Activated CD8-positive, alpha-beta T cell treated with anti-CD3 and anti-CD28 coated beads for 36 hours (primary cell): ENCODE results near the gene ESYT2. TPM values are rescaled to one million over a fixed set of nuclear protein-coding genes. Genes with fewer than 3 reads are reported as not detected.

Experiments
- ATAC-seq: fragments of 200-7000 bp; cut with Tn5 transposase; one replicate; pipeline ENCODE4 v1.10.0; 2021; ENCODE audit warnings: mild to moderate bottlenecking, moderate library complexity
- CTCF ChIA-PET: fragments of 350-600 bp; sonication (Branson Sonifier 250); formaldehyde crosslinking; loops from one replicate; lab custom pipeline; 2021; ENCODE audit warnings: antibody characterized with exemption; lab: Charles Lee
- POLR2A ChIA-PET: fragments of 350-600 bp; sonication (Branson Sonifier 250); formaldehyde crosslinking; loops from one replicate; lab custom pipeline; 2021; ENCODE audit warnings: antibody characterized with exemption; lab: Charles Lee
- DNase-seq: peaks from one replicate; pipeline ENCODE4 v3.0.0-alpha.2; 2020
- H3K27ac Mint-ChIP-seq: one replicate; pipeline ENCODE4 v1.8.0; 2021; ENCODE audit warnings: mild to moderate bottlenecking, mixed read lengths
- H3K27me3 Mint-ChIP-seq: one replicate; pipeline ENCODE4 v1.8.0; 2021; ENCODE audit warnings: mixed read lengths
- H3K36me3 Mint-ChIP-seq: one replicate; pipeline ENCODE4 v1.8.0; 2021; ENCODE audit warnings: low read depth, mixed read lengths
- H3K4me1 Mint-ChIP-seq: one replicate; pipeline ENCODE4 v1.8.0; 2021; ENCODE audit warnings: low read depth, mixed read lengths
- H3K4me3 Mint-ChIP-seq: one replicate; pipeline ENCODE4 v1.8.0; 2021; ENCODE audit warnings: mild to moderate bottlenecking, moderate library complexity, mixed read lengths
- H3K9me3 Mint-ChIP-seq: one replicate; pipeline ENCODE4 v1.8.0; 2021; ENCODE audit warnings: mixed read lengths
- intact Hi-C: fragments of 100-400 bp; cut with micrococcal nuclease; formaldehyde crosslinking; loops from one replicate; pipeline ENCODE4 v1.10.0; 2022
- total RNA-seq, 2 experiments: library from RNA; stranded (reverse); gene quantifications; one replicate each; pipeline ENCODE4 v1.2.3, GENCODE V29; 2021
- TF ChIP-seq, protein P1 (sequence below): fragments of 200-600 bp; IDR thresholded peaks from one replicate; pipeline ENCODE4 v1.8.0; 2022; ENCODE audit warnings: antibody characterized with exemption, mild to moderate bottlenecking

ESYT2 gene
- total RNA-seq, 2 experiments from 2014 or later = 55.5 to 56.6 TPM

DNA sequence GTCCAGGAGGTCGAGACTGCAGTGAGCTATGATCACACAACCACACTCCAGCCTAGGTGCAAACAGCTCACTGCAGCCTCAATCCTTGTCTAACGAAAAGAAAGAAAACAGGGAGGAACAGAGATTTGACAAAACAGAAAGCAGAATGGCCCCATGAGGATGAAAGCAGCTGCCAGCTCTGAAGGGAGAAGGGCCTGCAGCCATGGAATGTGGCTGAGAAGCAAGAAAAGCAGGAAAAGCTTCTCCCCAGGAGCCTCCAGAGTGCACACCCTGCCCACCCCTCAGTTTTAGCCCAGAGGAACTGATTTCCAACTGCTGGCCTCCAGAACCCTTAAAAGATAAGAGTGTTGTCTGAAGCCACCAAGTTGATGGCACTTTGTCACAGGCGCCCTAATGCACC, 13.0 kb downstream of the ESYT2 start:
- Mint-ChIP-seq H3K4me1 (peaks cover 98% of the 10 kb centered on the region), H3K27ac (peak overlapping the region; percentile 98), H3K27me3 (no peaks in the 10 kb centered on the region), H3K9me3 (no peaks in the 10 kb centered on the region), H3K4me3 (no peak overlapping the region), H3K36me3 (peaks cover 30% of the 10 kb centered on the region)
- TF ChIP-seq, protein P1, sequence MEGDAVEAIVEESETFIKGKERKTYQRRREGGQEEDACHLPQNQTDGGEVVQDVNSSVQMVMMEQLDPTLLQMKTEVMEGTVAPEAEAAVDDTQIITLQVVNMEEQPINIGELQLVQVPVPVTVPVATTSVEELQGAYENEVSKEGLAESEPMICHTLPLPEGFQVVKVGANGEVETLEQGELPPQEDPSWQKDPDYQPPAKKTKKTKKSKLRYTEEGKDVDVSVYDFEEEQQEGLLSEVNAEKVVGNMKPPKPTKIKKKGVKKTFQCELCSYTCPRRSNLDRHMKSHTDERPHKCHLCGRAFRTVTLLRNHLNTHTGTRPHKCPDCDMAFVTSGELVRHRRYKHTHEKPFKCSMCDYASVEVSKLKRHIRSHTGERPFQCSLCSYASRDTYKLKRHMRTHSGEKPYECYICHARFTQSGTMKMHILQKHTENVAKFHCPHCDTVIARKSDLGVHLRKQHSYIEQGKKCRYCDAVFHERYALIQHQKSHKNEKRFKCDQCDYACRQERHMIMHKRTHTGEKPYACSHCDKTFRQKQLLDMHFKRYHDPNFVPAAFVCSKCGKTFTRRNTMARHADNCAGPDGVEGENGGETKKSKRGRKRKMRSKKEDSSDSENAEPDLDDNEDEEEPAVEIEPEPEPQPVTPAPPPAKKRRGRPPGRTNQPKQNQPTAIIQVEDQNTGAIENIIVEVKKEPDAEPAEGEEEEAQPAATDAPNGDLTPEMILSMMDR = no peak
- no peak for ATAC-seq
- intact Hi-C loops = loop anchor here (5.0 kb wide), 1 partner anchor 114 kb away; the partner anchor contains the start of gene NCAPG2
- ChIA-PET CTCF (no interaction called here), POLR2A (interaction anchor here (0.6 to 2.1 kb wide), 3 partner anchors 8 to 254 kb away, joined by 3 to 11 read pairs (median 3); no protein-coding TSS in a partner anchor)
- no peak for DNase-seq

DNA sequence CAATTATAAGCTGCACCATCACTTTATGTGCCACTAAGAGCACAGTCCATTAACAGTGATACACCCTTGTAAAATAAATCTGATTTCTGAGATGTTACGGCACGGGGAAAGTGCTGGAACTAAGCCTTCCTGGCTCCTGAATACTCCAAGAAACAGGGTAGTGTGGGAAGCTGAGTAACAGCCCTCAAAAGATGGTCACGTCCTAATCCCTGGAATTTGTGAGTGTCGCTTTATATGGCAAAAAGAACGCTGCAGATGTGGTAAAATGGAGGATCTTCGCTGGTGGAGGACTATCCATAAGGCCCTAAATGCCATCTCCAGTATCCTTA, 13.5 kb downstream of the ESYT2 start:
- Mint-ChIP-seq H3K9me3 (no peaks in the 10 kb centered on the region), H3K4me3 (peak overlapping the region; percentile 46), H3K4me1 (peaks cover 97% of the 10 kb centered on the region), H3K36me3 (peaks cover 34% of the 10 kb centered on the region), H3K27me3 (no peaks in the 10 kb centered on the region), H3K27ac (peak overlapping the region; percentile 98)
- TF ChIP-seq, protein P1 = no peak
- no peak for ATAC-seq
- POLR2A ChIA-PET = interaction anchor here (1.2 to 2.1 kb wide), 2 partner anchors 8 to 14 kb away, joined by 3 to 11 read pairs; no protein-coding TSS in a partner anchor
- CTCF ChIA-PET = interaction anchor here (1.8 kb wide), 1 partner anchor 11 kb away, joined by 3 read pairs; no protein-coding TSS in a partner anchor
- no peak for DNase-seq
- intact Hi-C loops = loop anchor here (5.0 kb wide), 1 partner anchor 113 kb away; the partner anchor contains the start of gene NCAPG2

DNA sequence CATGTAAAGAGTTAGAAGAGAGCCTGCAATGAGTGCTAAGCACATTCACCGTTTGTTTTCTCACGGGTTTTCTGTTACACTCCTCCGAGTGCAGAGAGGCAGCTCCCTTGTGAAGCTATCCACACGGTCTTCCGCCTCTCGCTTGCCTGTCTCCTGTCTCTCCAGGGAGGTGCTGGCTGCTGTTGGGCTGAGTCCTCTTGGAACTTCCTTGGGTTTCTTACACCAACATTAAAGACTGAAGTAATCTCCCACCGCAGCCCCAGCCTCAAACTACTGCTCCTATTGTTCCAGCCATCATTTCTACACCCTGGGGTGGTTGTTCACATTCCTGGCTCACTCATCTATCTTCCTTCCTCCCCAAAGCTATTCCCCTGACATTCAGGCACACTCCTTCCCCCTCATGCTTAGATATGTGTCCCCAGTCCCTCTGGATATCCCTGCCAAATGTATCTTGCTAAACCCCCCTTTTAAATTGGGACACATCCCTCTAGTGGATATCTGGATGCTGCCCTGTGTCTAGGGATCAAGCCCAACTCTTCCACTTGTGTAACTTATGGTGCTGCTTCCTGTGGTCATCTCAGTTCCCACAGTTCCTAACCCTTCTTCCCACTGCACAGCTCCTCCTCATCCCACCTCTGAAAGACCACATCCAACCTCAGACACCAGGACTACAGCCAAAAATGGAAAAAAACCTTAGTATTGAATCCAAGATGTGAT, 14.1 kb downstream of the ESYT2 start:
- ChIA-PET POLR2A (interaction anchor here (0.9 to 2.1 kb wide), 3 partner anchors 9 to 15 kb away, joined by 3 to 11 read pairs (median 3); partner anchors contain the start of gene ESYT2), CTCF (interaction anchor here (0.7 to 1.8 kb wide), 3 partner anchors 9 to 32 kb away, joined by 3 read pairs; no protein-coding TSS in a partner anchor)
- Mint-ChIP-seq H3K4me1 (peaks cover 97% of the 10 kb centered on the region), H3K36me3 (peaks cover 39% of the 10 kb centered on the region), H3K27me3 (no peaks in the 10 kb centered on the region), H3K4me3 (peak overlapping the region; percentile 46), H3K9me3 (no peaks in the 10 kb centered on the region), H3K27ac (peak overlapping the region; percentile 98)
- DNase-seq = no peak
- TF ChIP-seq, protein P1 = no peak
- intact Hi-C loops = loop anchor here (5.0 kb wide), 1 partner anchor 113 kb away; the partner anchor contains the start of gene NCAPG2
- no peak for ATAC-seq

DNA sequence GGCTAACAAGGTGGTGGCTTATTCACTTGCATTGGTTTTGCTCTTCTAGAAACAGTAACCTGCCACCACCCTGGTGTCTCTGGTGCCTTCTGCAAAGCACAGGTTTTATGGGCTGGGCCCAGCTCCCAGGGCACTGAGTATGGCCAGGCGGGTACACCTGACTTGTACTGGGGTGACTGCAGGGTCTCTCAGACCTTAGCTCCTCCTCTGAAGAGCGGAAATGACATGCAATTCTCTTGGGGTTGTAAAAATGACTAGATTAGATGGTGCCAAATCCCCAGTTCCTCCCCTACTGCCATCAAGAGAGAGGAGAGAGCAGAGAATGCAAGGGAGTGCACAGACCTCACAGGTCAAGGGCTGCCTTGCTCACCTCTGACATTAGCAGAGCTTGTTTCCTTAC, 14.7 kb downstream of the ESYT2 start:
- ATAC-seq (peak; percentile 59), DNase-seq (peak; percentile 69)
- peaks cover 97% of the 10 kb centered on the region for H3K4me1 Mint-ChIP-seq
- POLR2A ChIA-PET = interaction anchor here (0.9 to 2.1 kb wide), 2 partner anchors 9 to 14 kb away, joined by 3 to 11 read pairs; partner anchors contain the start of gene ESYT2
- H3K27me3 Mint-ChIP-seq = no peaks in the 10 kb centered on the region
- peaks cover 45% of the 10 kb centered on the region for H3K36me3 Mint-ChIP-seq
- CTCF ChIA-PET = interaction anchor here (0.7 to 1.8 kb wide), 3 partner anchors 10 to 32 kb away, joined by 3 read pairs; no protein-coding TSS in a partner anchor
- H3K4me3 Mint-ChIP-seq = peak overlapping the region; percentile 46
- intact Hi-C loops = loop anchor here (5.0 kb wide), 1 partner anchor 112 kb away; the partner anchor contains the start of gene NCAPG2
- peak overlapping the region; percentile 98 for H3K27ac Mint-ChIP-seq
- H3K9me3 Mint-ChIP-seq = no peaks in the 10 kb centered on the region
- TF ChIP-seq, protein P1 = no peak
